ENCODE data around the gene BRI3. TPM values are rescaled to one million over a fixed set of nuclear protein-coding genes. Genes with fewer than 3 reads are reported as not detected.

BRI3 gene, protein sequence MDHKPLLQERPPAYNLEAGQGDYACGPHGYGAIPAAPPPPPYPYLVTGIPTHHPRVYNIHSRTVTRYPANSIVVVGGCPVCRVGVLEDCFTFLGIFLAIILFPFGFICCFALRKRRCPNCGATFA
- total RNA-seq = 34.5 and 35.1 TPM in 2 replicates

DNA sequence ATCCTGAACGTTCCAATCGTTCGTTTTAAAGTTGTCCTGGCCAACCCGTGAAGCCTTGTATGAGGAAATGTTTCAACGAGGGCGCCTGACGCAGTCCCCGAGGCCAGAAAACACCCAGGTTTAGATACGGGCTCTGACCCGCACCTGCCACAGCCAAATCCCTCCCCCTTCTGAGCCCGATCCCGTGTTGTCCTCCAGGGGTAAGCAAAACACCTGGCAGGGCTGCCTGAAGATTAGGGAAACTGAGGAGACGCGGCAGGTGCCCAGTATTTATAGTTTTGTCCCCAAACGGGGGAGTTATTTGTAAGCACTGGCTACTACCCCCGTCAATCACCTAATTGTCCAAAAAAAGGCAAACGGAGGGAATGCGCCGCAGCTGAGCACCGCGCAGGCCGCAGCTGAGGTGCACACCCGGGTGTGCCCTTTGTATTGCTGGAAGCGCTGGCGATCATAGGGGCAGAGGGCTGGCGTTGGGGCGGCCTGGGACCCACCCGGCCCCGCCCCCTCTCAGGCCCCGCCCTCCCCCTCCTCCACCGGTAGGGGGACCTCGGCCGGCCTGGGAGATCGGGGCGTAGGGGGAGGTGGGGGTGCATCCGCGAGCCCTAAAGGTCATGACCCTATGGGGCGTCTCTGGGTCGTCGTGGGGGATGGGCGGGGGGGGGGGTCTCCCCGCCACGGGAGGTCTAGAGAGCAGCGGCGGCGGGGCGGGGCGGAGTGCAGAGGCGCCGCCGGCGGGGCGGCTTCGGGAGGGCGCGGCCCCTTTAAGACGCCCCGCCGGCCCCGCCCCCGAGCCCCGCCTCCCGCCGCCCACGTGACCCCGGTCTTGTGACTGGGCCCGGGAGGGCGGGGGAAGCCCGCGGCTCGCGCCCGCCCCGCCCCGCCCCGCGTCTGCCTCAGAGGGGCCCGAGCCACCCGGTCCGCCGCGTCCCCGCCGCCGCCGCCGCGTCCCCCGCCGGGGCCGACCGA is at the start of gene BRI3:
TSS of gene BRI3 (plus strand) at position 896 of the 966 bp plus-strand sequence. CDS start 110 bp downstream, outside the sequence.

DNA sequence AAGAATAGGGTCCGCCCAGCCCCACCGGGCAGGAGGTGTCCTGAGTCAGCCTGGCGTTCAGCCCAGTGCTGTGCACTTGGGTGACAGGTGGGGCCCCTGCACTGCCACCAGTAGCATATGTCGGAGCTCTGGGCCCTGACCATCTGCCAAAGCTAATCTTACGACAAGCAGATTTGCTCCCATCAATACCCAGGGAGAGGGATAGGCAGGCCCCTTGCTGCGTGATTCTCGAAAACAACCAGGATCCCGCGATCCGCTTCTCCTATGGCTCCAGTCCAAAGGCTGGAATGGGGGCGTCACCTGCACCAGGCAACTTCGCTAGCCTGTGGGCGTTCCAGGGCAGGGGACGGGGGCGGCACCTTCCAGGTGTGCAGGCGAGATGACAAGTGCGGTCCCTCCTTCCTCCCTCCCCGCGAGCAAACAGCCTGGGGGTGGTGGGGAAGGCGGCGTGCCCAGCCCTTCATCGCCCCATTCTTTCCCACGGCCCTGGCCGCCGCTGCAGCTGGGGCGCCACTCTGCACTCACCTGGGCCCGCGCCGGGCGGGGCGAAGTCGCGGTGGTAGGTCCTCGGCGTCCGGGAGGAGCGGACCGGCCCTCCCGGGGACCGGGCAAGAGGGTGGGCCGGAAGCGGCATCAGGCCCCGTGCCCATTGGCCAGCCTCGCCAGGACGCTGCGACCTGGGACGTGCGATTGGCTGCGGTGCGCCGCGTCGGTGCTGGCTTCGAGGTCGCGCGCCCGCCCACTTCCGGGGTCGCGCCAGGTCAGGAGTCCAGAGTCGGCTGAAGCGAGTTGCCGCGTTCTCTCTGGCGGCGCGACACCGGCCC is 29.7 kb upstream of the BRI3 start, which contains the start of gene TECPR1:
TSS of gene TECPR1 (minus strand) at position 632 of the 824 bp plus-strand sequence. CDS start 6,086 bp downstream, outside the sequence.

Other genes starting within 250 kb of the BRI3 start
- gene LMTK2, start 174.8 kb upstream of the BRI3 start, total RNA-seq = 5.6 and 6.4 TPM in 2 replicates
- 0.34 and 0.59 TPM in 2 replicates for gene BHLHA15, start 70.2 kb upstream of the BRI3 start, total RNA-seq
- 15.9 and 30.6 TPM in 2 replicates for gene TECPR1, start 29.5 kb upstream of the BRI3 start, total RNA-seq
- gene BAIAP2L1, start 119.4 kb downstream of the BRI3 start, total RNA-seq = 1.9 and 2.5 TPM in 2 replicates